ENCODE data around the gene SBF2.

DNA sequence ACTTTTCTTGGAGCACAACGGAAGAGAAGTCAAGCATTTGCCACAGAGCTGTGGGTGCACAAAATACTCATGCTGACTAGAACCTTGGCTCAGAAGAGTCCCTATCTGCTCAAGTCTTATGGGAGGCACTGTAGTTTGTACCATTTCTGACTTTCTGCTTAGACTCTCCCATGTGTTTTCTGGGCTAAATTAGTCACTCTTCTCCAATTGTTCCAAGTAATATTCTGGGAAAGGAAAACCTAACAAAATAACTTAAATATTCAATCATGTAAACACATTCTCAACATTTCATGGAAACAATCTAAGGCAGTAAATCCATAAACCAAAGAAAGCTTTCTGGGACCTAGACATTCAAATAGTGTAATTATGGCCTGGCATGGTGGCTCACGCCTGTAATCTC is 409.4 kb downstream of the SBF2 start:
- TF ChIP-seq, protein P1, sequence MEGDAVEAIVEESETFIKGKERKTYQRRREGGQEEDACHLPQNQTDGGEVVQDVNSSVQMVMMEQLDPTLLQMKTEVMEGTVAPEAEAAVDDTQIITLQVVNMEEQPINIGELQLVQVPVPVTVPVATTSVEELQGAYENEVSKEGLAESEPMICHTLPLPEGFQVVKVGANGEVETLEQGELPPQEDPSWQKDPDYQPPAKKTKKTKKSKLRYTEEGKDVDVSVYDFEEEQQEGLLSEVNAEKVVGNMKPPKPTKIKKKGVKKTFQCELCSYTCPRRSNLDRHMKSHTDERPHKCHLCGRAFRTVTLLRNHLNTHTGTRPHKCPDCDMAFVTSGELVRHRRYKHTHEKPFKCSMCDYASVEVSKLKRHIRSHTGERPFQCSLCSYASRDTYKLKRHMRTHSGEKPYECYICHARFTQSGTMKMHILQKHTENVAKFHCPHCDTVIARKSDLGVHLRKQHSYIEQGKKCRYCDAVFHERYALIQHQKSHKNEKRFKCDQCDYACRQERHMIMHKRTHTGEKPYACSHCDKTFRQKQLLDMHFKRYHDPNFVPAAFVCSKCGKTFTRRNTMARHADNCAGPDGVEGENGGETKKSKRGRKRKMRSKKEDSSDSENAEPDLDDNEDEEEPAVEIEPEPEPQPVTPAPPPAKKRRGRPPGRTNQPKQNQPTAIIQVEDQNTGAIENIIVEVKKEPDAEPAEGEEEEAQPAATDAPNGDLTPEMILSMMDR (IDR thresholded peaks at IDR 0.05; ENCODE audit: low read depth, low read length, poor library complexity, severe bottlenecking) = no peak
- TF ChIP-seq EZH2phosphoT487 (IDR thresholded peaks at IDR 0.05; ENCODE audit: borderline replicate concordance, low read length) = no peak
